Hepatocyte (in vitro differentiated cells): ENCODE measurements around the gene PTPRN2. TPM values are rescaled to one million over a fixed set of nuclear protein-coding genes. Genes with fewer than 3 reads are reported as not detected.

Experiments
- DNase-seq: peaks from one replicate; pipeline ENCODE4 v3.0.0-alpha.2; 2016; ENCODE audit warnings: low spot score
- H2AFZ ChIP-seq: fragments of 200-600 bp; sonication (generic); 2 replicates; pipeline ENCODE4 v1.6.0; 2016; ENCODE audit warnings: antibody characterized with exemption, mild to moderate bottlenecking
- H3K27ac ChIP-seq: fragments of 200-600 bp; sonication (generic); 2 replicates; pipeline ENCODE4 v1.5.1; 2016; ENCODE audit warnings: mild to moderate bottlenecking
- H3K27me3 ChIP-seq: fragments of 200-600 bp; sonication (generic); 2 replicates; pipeline ENCODE4 v1.6.1; 2016
- H3K36me3 ChIP-seq: fragments of 200-600 bp; sonication (generic); replicated peaks from 2 replicates; pipeline ENCODE4 v1.5.1; 2016; ENCODE audit warnings: low read depth; ENCODE audit not compliant: insufficient read depth
- H3K4me1 ChIP-seq: fragments of 200-600 bp; sonication (generic); 2 replicates; pipeline ENCODE4 v1.5.1; 2016; ENCODE audit warnings: mild to moderate bottlenecking, moderate library complexity; ENCODE audit not compliant: insufficient read depth
- H3K4me2 ChIP-seq: fragments of 200-600 bp; sonication (generic); 2 replicates; pipeline ENCODE4 v1.6.0; 2016
- H3K4me3 ChIP-seq: fragments of 200-600 bp; sonication (generic); 2 replicates; pipeline ENCODE4 v1.5.1; 2016; ENCODE audit warnings: mild to moderate bottlenecking
- H3K79me2 ChIP-seq: fragments of 200-600 bp; sonication (generic); 2 replicates; pipeline ENCODE4 v1.6.0; 2017; ENCODE audit warnings: mild to moderate bottlenecking
- H3K9me2 ChIP-seq: fragments of 200-600 bp; sonication (generic); replicated peaks from 2 replicates; pipeline ENCODE4 v1.6.0; 2017; ENCODE audit warnings: mild to moderate bottlenecking; ENCODE audit not compliant: insufficient read depth
- H3K9me3 ChIP-seq: fragments of 200-600 bp; sonication (generic); 2 replicates; pipeline ENCODE4 v1.5.1; 2016; ENCODE audit warnings: low read depth, mild to moderate bottlenecking
- H4K20me1 ChIP-seq: fragments of 200-600 bp; sonication (generic); 2 replicates; pipeline ENCODE4 v1.6.0; 2016; ENCODE audit warnings: mild to moderate bottlenecking; ENCODE audit not compliant: insufficient read depth, poor library complexity, severe bottlenecking
- CTCF ChIP-seq: fragments of 200-600 bp; sonication (generic); IDR thresholded peaks from 2 replicates; pipeline ENCODE4 v1.5.1; 2016; ENCODE audit warnings: antibody characterized with exemption, mild to moderate bottlenecking; ENCODE audit not compliant: poor library complexity
- EZH2 ChIP-seq: fragments of 200-600 bp; sonication (generic); IDR thresholded peaks from 2 replicates; pipeline ENCODE4 v1.6.1; 2016; ENCODE audit warnings: antibody characterized with exemption, mild to moderate bottlenecking, borderline replicate concordance
- EZH2phosphoT487 ChIP-seq: fragments of 200-600 bp; sonication (generic); IDR thresholded peaks from one replicate; pipeline ENCODE4 v1.6.1; 2018; ENCODE audit warnings: antibody characterized with exemption, mild to moderate bottlenecking, low read depth, moderate library complexity; ENCODE audit not compliant: unreplicated experiment, severe bottlenecking
- WGBS: methylation state at CpG from one replicate; pipeline ENCODE4 v1.1.6; 2016; ENCODE audit warnings: low lambda C conversion rate; ENCODE audit errors: missing lambda C conversion rate; 5-methylcytosine and 5-hydroxymethylcytosine counted together
- polyA plus RNA-seq: library from polyadenylated mRNA; unstranded; fragments of >200 nt; fragmentation: Nextera tagmentation; extraction: Ambion mirVana; gene quantifications from 2 replicates; pipeline ENCODE4 v1.2.1, GENCODE V29; 2016
- total RNA-seq: library from RNA; depleted of rRNA; stranded (reverse); fragments of >200 nt; gene quantifications from 2 replicates; pipeline ENCODE4 v1.2.3, GENCODE V29; 2014

The PTPRN2 gene
- total and polyA plus RNA-seq, 2 experiments from 2014 or later: 2.1 to 3.3 TPM

GRCh38 chr7:158129037-158130022, 458.3 kb downstream of the PTPRN2 start:
- Histone ChIP-seq H3K27ac (no peak overlapping the region), H3K79me2 (no peaks in the 10 kb centered on the region), H3K9me2 (no peaks in the 10 kb centered on the region), H3K27me3 (no peaks in the 10 kb centered on the region), H3K4me3 (no peak overlapping the region), H4K20me1 (no peaks in the 10 kb centered on the region), H3K4me1 (no peaks in the 10 kb centered on the region), H3K9me3 (no peaks in the 10 kb centered on the region), H3K4me2 (no peak overlapping the region), H3K36me3 (no peaks in the 10 kb centered on the region), H2AFZ (no peak overlapping the region)
- no peak for DNase-seq
- WGBS: 87% methylated on average over 12 of the region's 12 CpGs
- TF ChIP-seq EZH2: no peak
- TF ChIP-seq EZH2phosphoT487: no peak
- no peak for TF ChIP-seq CTCF

GRCh38 chr7:158128572-158128971, 459.1 kb downstream of the PTPRN2 start:
- no peak overlapping the region for H2AFZ ChIP-seq
- 82% methylated on average over 9 of the region's 9 CpGs for WGBS
- no peak overlapping the region for H3K27ac ChIP-seq
- H3K4me3 ChIP-seq: no peak overlapping the region
- no peaks in the 10 kb centered on the region for H3K4me1 ChIP-seq
- H3K27me3 ChIP-seq: no peaks in the 10 kb centered on the region
- no peak for DNase-seq
- no peaks in the 10 kb centered on the region for H3K9me2 ChIP-seq
- no peaks in the 10 kb centered on the region for H3K9me3 ChIP-seq
- no peak overlapping the region for H3K4me2 ChIP-seq
- no peaks in the 10 kb centered on the region for H3K79me2 ChIP-seq
- H4K20me1 ChIP-seq: no peaks in the 10 kb centered on the region
- TF ChIP-seq EZH2: no peak
- no peak for TF ChIP-seq EZH2phosphoT487
- no peak for TF ChIP-seq CTCF
- no peaks in the 10 kb centered on the region for H3K36me3 ChIP-seq

- Histone ChIP-seq H3K4me3 (no peak overlapping the region), H3K9me3 (no peaks in the 10 kb centered on the region), H3K4me1 (no peaks in the 10 kb centered on the region), H2AFZ (no peak overlapping the region), H3K27ac (no peak overlapping the region), H3K9me2 (no peaks in the 10 kb centered on the region), H3K4me2 (no peak overlapping the region), H3K36me3 (no peaks in the 10 kb centered on the region), H4K20me1 (no peaks in the 10 kb centered on the region), H3K27me3 (no peaks in the 10 kb centered on the region), H3K79me2 (no peaks in the 10 kb centered on the region)
- no peak for DNase-seq
- WGBS: 88% methylated on average over 14 of the region's 15 CpGs
- TF ChIP-seq EZH2: no peak
- TF ChIP-seq CTCF: no peak
- TF ChIP-seq EZH2phosphoT487: no peak
Measured at GRCh38 chr7:158127241-158127640, 460.4 kb downstream of the PTPRN2 start.
